GM15510 (cell line): ENCODE measurements around the gene KIAA1217.

Source experiments
- POLR2A ChIP-seq: IDR thresholded peaks from 3 replicates; pipeline ENCODE4 v1.6.1; 2011; ENCODE audit warnings: borderline replicate concordance; ENCODE audit not compliant: insufficient read length; ENCODE audit errors: extremely low read depth

Gene KIAA1217

GRCh38 chr10:24425151-24425550 is 216.2 kb downstream of the KIAA1217 start:
- TF ChIP-seq POLR2A = no peak

GRCh38 chr10:24427678-24428409 is 218.9 kb downstream of the KIAA1217 start:
- TF ChIP-seq POLR2A = no peak

GRCh38 chr10:24428410-24428782 is 219.5 kb downstream of the KIAA1217 start:
- TF ChIP-seq POLR2A = no peak

- no peak for TF ChIP-seq POLR2A
Observed at GRCh38 chr10:24430591-24430990, 221.7 kb downstream of the KIAA1217 start.

- TF ChIP-seq POLR2A = no peak
Observed at GRCh38 chr10:24432478-24433416, 223.8 kb downstream of the KIAA1217 start.

GRCh38 chr10:24433705-24434104 is 224.8 kb downstream of the KIAA1217 start:
- TF ChIP-seq POLR2A = no peak

GRCh38 chr10:24434961-24435360 is 226.0 kb downstream of the KIAA1217 start:
- TF ChIP-seq POLR2A = no peak

- TF ChIP-seq POLR2A = no peak
Observed at GRCh38 chr10:24435374-24435773, 226.4 kb downstream of the KIAA1217 start.

- TF ChIP-seq POLR2A = no peak
Observed at GRCh38 chr10:24437302-24437701, 228.4 kb downstream of the KIAA1217 start.

- no peak for TF ChIP-seq POLR2A
Observed at GRCh38 chr10:24438800-24439199, 229.9 kb downstream of the KIAA1217 start.

GRCh38 chr10:24439935-24440334 is 231.0 kb downstream of the KIAA1217 start:
- no peak for TF ChIP-seq POLR2A

GRCh38 chr10:24440817-24441797 is 232.2 kb downstream of the KIAA1217 start:
- no peak for TF ChIP-seq POLR2A

- no peak for TF ChIP-seq POLR2A
Observed at GRCh38 chr10:24442234-24442633, 233.3 kb downstream of the KIAA1217 start.

- no peak for TF ChIP-seq POLR2A
Observed at GRCh38 chr10:24444337-24444736, 235.4 kb downstream of the KIAA1217 start.
